Fibroblast of lung (primary cell): Measurements from ENCODE around the gene HERC2.
"Not testable (repeated sequence)": the region's sequence is repeated elsewhere in the genome, so short reads cannot be mapped to it uniquely, and the experiment has no call there.

Experiments used
- EZH2 ChIP-seq: IDR thresholded peaks from 2 replicates; pipeline ENCODE4 v1.5.1; 2012; ENCODE audit warnings: low read length, control low read depth, mild to moderate bottlenecking; ENCODE audit errors: missing control alignments
- TF ChIP-seq, protein P1 (sequence below), 2 donors: IDR thresholded peaks in 1 of 2; conservative IDR thresholded peaks in 1 of 2; 1 replicate in 1 of 2; 2 replicates in 1 of 2; pipeline ENCODE4 v1.5.1; 2011 to 2012; ENCODE audit warnings: low read length in 2 of 2, control low read depth in 1 of 2, inconsistent platforms in 1 of 2, low read depth in 1 of 2, mild to moderate bottlenecking in 1 of 2

DNA sequence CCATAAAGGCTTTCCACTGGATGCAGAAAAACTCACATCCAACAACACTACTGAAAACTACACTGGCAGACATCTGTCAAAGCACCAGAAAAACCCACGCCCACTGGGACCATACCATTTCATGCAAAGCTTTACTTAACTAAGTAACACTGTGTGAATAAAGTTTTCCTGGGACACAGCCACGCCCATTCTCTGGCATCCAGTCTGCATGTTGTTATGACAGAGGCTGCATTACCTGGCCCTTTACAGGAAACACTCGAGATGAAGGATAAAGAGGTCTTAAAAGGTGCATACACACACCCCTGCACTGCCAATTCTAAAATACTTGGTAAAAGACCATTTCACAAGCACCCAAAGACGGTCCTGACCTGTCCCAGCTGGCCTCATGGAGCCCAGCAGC, 176.6 kb downstream of the HERC2 start:
- TF ChIP-seq, protein P1, sequence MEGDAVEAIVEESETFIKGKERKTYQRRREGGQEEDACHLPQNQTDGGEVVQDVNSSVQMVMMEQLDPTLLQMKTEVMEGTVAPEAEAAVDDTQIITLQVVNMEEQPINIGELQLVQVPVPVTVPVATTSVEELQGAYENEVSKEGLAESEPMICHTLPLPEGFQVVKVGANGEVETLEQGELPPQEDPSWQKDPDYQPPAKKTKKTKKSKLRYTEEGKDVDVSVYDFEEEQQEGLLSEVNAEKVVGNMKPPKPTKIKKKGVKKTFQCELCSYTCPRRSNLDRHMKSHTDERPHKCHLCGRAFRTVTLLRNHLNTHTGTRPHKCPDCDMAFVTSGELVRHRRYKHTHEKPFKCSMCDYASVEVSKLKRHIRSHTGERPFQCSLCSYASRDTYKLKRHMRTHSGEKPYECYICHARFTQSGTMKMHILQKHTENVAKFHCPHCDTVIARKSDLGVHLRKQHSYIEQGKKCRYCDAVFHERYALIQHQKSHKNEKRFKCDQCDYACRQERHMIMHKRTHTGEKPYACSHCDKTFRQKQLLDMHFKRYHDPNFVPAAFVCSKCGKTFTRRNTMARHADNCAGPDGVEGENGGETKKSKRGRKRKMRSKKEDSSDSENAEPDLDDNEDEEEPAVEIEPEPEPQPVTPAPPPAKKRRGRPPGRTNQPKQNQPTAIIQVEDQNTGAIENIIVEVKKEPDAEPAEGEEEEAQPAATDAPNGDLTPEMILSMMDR (conservative IDR thresholded peaks at IDR 0.05 in 1 of 2, IDR thresholded peaks at IDR 0.05 in 1 of 2; ENCODE audit: low read depth in 1 of 2, low read length in 2 of 2), result not testable (repeated sequence)
- TF ChIP-seq EZH2, result not testable (repeated sequence)
